ENCODE measurements around the gene HAPLN2.

The HAPLN2 gene

GRCh38 chr1:156664767-156665411 lies 45.7 kb downstream of the HAPLN2 start:
- no peak for DNase-seq

- DNase-seq: no peak
These were observed 46.3 kb downstream of the HAPLN2 start for GRCh38 chr1:156665539-156665938.

DNA sequence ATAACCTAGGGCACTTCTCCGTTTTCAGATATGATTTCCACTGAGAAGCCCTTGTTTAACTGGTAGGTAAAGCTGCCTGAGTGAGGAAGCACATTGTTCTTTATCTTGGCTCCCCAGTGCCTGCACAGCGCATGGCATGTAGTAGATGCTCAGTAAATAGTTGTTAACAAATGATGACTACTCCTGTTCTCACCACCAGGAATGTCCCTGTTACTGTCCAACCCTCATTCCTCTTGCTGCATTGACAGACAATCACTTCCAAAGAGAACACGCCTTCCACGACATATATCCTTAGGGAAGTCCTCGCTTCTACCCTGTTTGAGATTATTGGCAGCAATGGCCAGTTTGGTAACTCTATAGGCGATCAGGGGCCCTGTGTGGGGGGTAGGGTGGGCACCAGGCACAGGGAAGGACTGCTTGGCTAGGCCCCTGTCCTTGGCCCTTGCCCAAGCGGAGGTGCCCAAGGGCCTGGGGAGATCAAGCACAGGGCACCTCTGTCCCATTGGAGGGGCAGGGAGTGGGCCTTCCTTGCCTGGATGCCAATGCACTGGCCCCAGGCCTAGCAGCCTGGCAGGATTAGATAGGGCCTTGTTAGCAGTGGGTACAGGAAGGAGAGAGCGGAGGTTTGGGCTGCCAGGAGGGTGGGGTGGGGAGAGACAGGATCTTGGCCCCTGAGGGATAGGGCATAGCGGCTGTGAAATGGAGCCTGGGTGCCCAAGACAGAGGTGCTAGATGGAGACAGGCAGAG lies 47.8 kb downstream of the HAPLN2 start:
- no peak for DNase-seq

- no peak for DNase-seq
These were observed 48.4 kb downstream of the HAPLN2 start for GRCh38 chr1:156667610-156667967.

GRCh38 chr1:156667968-156668709 lies 48.9 kb downstream of the HAPLN2 start:
- DNase-seq: no peak

- no peak for DNase-seq
These were observed 49.8 kb downstream of the HAPLN2 start for GRCh38 chr1:156668801-156669637.

DNA sequence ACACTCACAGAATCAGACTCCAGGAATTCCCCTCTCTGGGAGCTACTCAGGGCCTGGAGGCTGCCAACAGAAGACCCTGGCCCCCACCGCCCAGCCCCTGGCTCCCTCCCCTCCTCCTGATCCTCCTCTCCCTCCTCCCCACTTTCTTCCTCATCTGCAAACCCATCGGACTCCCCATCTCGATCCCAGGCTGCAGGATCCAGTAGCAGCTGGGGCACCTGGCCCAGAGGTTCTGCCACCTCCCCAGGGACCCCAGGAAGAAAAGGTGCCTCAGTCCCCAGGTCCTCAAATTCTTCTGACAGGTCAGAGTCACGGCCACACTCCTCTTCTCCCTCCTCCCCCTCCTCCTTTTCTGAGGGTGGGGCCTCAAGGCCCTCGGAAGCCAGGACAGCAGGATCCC lies 50.6 kb downstream of the HAPLN2 start:
- no peak for DNase-seq

DNA sequence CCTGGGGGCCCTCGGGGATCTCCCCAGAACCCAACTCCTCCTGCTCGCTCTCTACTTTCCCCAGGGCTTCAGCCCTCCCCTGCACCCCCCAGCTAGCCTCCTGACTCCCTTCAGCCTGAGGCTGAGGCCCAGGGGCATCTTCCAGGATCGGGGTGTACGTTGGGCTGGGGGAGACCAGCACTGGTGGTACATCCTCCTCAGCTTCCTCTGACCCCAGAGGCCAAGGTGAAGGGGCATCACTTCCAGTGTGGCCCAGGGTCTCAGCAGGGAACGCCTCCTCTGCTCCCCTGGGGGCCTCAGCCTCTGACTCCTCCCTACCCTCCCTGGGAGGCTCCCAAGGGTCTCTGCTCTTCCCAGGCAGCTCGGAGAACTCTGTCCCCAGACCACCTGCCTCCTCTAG lies 51.1 kb downstream of the HAPLN2 start:
- DNase-seq: no peak

GRCh38 chr1:156670791-156671190 lies 51.6 kb downstream of the HAPLN2 start:
- DNase-seq: no peak

GRCh38 chr1:156671804-156672203 lies 52.6 kb downstream of the HAPLN2 start:
- no peak for DNase-seq

GRCh38 chr1:156673387-156674121 lies 54.3 kb downstream of the HAPLN2 start:
- no peak for DNase-seq
